ENCODE measurements around the gene GCC1.

DNA sequence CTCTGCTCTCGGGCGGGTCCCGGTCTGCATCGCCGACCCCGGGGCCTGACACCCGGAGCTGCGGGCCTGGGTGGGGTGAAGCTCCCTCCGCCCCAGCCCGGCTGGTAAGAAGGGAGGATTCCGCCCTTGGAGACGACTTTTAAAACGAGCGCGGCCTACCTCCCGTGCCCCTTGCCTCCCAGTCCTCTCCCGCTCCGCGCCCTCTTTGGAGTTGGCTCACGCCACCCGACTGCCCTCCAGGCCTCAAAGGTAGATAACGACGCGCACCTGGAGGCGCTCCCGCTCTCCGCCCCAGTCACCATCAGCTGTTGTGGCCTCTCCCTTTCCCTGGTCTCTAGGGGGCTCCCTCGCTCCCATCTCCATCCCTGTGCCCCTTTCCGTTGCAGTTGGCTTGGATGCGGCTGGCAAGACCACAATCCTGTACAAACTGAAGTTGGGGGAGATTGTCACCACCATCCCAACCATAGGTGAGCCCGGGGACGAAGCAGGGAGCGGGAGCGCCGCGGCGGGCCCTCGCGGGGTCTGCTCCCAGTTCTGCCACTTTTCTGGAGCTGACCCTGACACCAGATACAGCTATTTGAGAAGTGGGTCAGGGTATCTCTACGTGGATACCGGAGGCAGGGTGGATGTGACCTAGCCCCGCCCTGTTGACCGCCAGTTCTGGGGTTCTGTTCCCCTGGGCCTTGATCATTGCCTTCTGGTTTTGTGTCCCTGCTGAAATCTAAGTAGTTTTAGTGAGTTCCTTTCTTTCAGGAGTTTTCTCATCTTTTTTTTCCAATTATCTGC is 3.5 kb upstream of the GCC1 start:
- TF ChIP-seq, protein P1, sequence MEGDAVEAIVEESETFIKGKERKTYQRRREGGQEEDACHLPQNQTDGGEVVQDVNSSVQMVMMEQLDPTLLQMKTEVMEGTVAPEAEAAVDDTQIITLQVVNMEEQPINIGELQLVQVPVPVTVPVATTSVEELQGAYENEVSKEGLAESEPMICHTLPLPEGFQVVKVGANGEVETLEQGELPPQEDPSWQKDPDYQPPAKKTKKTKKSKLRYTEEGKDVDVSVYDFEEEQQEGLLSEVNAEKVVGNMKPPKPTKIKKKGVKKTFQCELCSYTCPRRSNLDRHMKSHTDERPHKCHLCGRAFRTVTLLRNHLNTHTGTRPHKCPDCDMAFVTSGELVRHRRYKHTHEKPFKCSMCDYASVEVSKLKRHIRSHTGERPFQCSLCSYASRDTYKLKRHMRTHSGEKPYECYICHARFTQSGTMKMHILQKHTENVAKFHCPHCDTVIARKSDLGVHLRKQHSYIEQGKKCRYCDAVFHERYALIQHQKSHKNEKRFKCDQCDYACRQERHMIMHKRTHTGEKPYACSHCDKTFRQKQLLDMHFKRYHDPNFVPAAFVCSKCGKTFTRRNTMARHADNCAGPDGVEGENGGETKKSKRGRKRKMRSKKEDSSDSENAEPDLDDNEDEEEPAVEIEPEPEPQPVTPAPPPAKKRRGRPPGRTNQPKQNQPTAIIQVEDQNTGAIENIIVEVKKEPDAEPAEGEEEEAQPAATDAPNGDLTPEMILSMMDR (IDR thresholded peaks at IDR 0.05): peak in 6 of 7 experiments; percentile 22 to 57 (median 44)
- TF ChIP-seq POLR2A (IDR thresholded peaks at IDR 0.05): peak in 2 of 3 donors; percentile 81 to 84

Measured in body of pancreas (tissue), 4 donors.